Gastroesophageal sphincter (tissue), 3 donors: ENCODE results near the gene KMT2D.

Experiments
- CTCF ChIP-seq, 4 experiments: fragments of 200-600 bp in 2 of 4; fragments of 450-650 bp in 2 of 4; sonication (generic) in 1 of 4; IDR thresholded peaks; one replicate each; pipeline ENCODE4 v1.5.1; 2017 to 2019; ENCODE audit warnings: antibody characterized with exemption in 4 of 4, mild to moderate bottlenecking in 2 of 4, moderate library complexity in 2 of 4
- POLR2A ChIP-seq, 2 donors: fragments of 450-650 bp; IDR thresholded peaks; one replicate each; pipeline ENCODE4 v1.6.1; 2017; ENCODE audit warnings: antibody characterized with exemption in 2 of 2, mild to moderate bottlenecking in 2 of 2, moderate library complexity in 1 of 2

- no peak for TF ChIP-seq CTCF (IDR thresholded peaks at IDR 0.05)
- no peak for TF ChIP-seq POLR2A (IDR thresholded peaks at IDR 0.05)
Observed at GRCh38 chr12:49091836-49092085, 31.2 kb upstream of the KMT2D start.
